Liver (tissue), 9 donors: ENCODE results near the gene WWC2. TPM values are rescaled to one million over a fixed set of nuclear protein-coding genes. Genes with fewer than 3 reads are reported as not detected.

Source experiments
- DNase-seq: peaks from one replicate; pipeline ENCODE4 v3.0.0-alpha.2; 2017; ENCODE audit warnings: low spot score
- H3K27ac ChIP-seq, 2 donors: one replicate each; pipeline ENCODE4 v1.7.0; 2013; ENCODE audit warnings: inconsistent platforms in 2 of 2, low read length in 2 of 2, control low read depth in 1 of 2, low read depth in 1 of 2, mild to moderate bottlenecking in 1 of 2
- H3K27me3 ChIP-seq, 4 donors: one replicate each; pipeline versions ENCODE4 v1.6.1 to v1.7.0; 2013; ENCODE audit warnings: low read length in 3 of 4, inconsistent platforms in 1 of 4, mild to moderate bottlenecking in 1 of 4, moderate library complexity in 1 of 4; ENCODE audit not compliant: control insufficient read depth in 4 of 4, insufficient read depth in 4 of 4
- H3K36me3 ChIP-seq, 4 donors: one replicate each; pipeline versions ENCODE4 v1.6.1 to v1.7.0; 2013; ENCODE audit warnings: low read length in 3 of 4, mild to moderate bottlenecking in 3 of 4, low read depth in 1 of 4, moderate library complexity in 1 of 4; ENCODE audit not compliant: control insufficient read depth in 4 of 4, insufficient read depth in 3 of 4
- H3K4me1 ChIP-seq, 4 donors: one replicate each; pipeline versions ENCODE4 v1.6.1 to v1.7.0; 2013; ENCODE audit warnings: low read length in 3 of 4, mild to moderate bottlenecking in 3 of 4, moderate library complexity in 1 of 4; ENCODE audit not compliant: control insufficient read depth in 4 of 4, insufficient read depth in 4 of 4
- H3K4me3 ChIP-seq, 3 donors: one replicate each; pipeline versions ENCODE4 v1.6.1 to v1.7.0; 2013; ENCODE audit warnings: low read length in 3 of 3, control low read depth in 1 of 3, low read depth in 1 of 3, mild to moderate bottlenecking in 1 of 3
- H3K9ac ChIP-seq, 2 donors: one replicate each; pipeline ENCODE4 v1.7.0; 2013; ENCODE audit warnings: low read length in 2 of 2, mild to moderate bottlenecking in 2 of 2, moderate library complexity in 2 of 2, control low read depth in 1 of 2, low read depth in 1 of 2
- H3K9me3 ChIP-seq, 4 donors: one replicate each; pipeline versions ENCODE4 v1.6.1 to v1.7.0; 2013; ENCODE audit warnings: low read length in 3 of 4; ENCODE audit not compliant: control insufficient read depth in 4 of 4
- EGR1 ChIP-seq, 2 donors: IDR thresholded peaks; 2 replicates each; pipeline ENCODE4 v1.6.1; 2016 to 2018; ENCODE audit warnings: antibody characterized with exemption in 2 of 2, low read depth in 2 of 2
- FOXA1 ChIP-seq: IDR thresholded peaks from 2 replicates; pipeline ENCODE4 v1.6.1; 2016; ENCODE audit warnings: antibody characterized with exemption
- FOXA2 ChIP-seq: IDR thresholded peaks from 2 replicates; pipeline ENCODE4 v1.6.1; 2016; ENCODE audit warnings: antibody characterized with exemption
- GABPA ChIP-seq, 2 donors: IDR thresholded peaks in 1 of 2; conservative IDR thresholded peaks in 1 of 2; 2 replicates each; pipeline ENCODE4 v1.6.1; 2016; ENCODE audit warnings: antibody characterized with exemption in 2 of 2, mild to moderate bottlenecking in 1 of 2, moderate library complexity in 1 of 2
- HNF4A ChIP-seq, 2 donors: conservative IDR thresholded peaks; 2 replicates each; pipeline ENCODE4 v1.6.1; 2016; ENCODE audit warnings: antibody characterized with exemption in 2 of 2, mild to moderate bottlenecking in 2 of 2
- HNF4G ChIP-seq: IDR thresholded peaks from 2 replicates; pipeline ENCODE4 v1.6.1; 2016; ENCODE audit warnings: antibody characterized with exemption
- JUND ChIP-seq, 2 donors: IDR thresholded peaks; 2 replicates each; pipeline ENCODE4 v1.6.1; 2016; ENCODE audit warnings: antibody characterized with exemption in 2 of 2
- NR2F2 ChIP-seq: IDR thresholded peaks from 2 replicates; pipeline ENCODE4 v1.6.1; 2016; ENCODE audit warnings: antibody characterized with exemption
- RAD21 ChIP-seq, 2 donors: IDR thresholded peaks; 2 replicates each; pipeline ENCODE4 v1.6.1; 2016; ENCODE audit warnings: antibody characterized with exemption in 2 of 2, mild to moderate bottlenecking in 2 of 2
- RXRA ChIP-seq, 2 donors: IDR thresholded peaks; 2 replicates each; pipeline ENCODE4 v1.6.1; 2017 to 2018; ENCODE audit warnings: antibody characterized with exemption in 2 of 2, mild to moderate bottlenecking in 1 of 2
- SP1 ChIP-seq: IDR thresholded peaks from 2 replicates; pipeline ENCODE4 v1.6.1; 2018; ENCODE audit warnings: antibody characterized with exemption, mild to moderate bottlenecking
- TAF1 ChIP-seq: conservative IDR thresholded peaks from 2 replicates; pipeline ENCODE4 v1.6.1; 2016; ENCODE audit warnings: antibody characterized with exemption, mild to moderate bottlenecking
- YY1 ChIP-seq: IDR thresholded peaks from 2 replicates; pipeline ENCODE4 v1.6.1; 2016; ENCODE audit warnings: antibody characterized with exemption, mild to moderate bottlenecking
- WGBS: extraction: QIAGEN DNeasy Blood & Tissue Kit; methylation state at CpG from one replicate; pipeline ENCODE4 v1.1.7; 2013; 5-methylcytosine and 5-hydroxymethylcytosine counted together
- polyA plus RNA-seq, 2 donors: library from polyadenylated mRNA; stranded (reverse) in 1 of 2; unstranded in 1 of 2; fragments of 200-250 nt in 1 of 2; fragments of >200 nt in 1 of 2; fragmentation: Nextera tagmentation in 1 of 2; extraction: Ambion mirVana in 1 of 2; gene quantifications; one replicate each; pipeline versions ENCODE4 v1.2.1 to v1.2.3, GENCODE V29; 2013 to 2015
- total RNA-seq, 2 donors: library from RNA; depleted of rRNA; stranded (reverse); fragments of >200 nt; gene quantifications; one replicate each; pipeline ENCODE4 v1.2.3, GENCODE V29; 2014
- TF ChIP-seq, protein P1 (sequence below): IDR thresholded peaks from 2 replicates; pipeline ENCODE4 v1.6.1; 2016; ENCODE audit warnings: antibody characterized with exemption
- TF ChIP-seq, protein P2 (sequence below): IDR thresholded peaks from 2 replicates; pipeline ENCODE4 v1.6.1; 2016; ENCODE audit warnings: antibody characterized with exemption
- TF ChIP-seq, protein P3 (sequence below): fragments of 150-350 bp; IDR thresholded peaks from 2 replicates; pipeline ENCODE4 v1.5.1; 2017; ENCODE audit warnings: improper control_type of control experiment, low read depth, low read length; ENCODE audit not compliant: missing input control
- TF ChIP-seq, protein P4 (sequence below): IDR thresholded peaks from 2 replicates; pipeline ENCODE4 v1.6.1; 2016; ENCODE audit warnings: antibody characterized with exemption
- TF ChIP-seq, protein P5 (sequence below): IDR thresholded peaks from 2 replicates; pipeline ENCODE4 v1.6.1; 2016; ENCODE audit warnings: antibody characterized with exemption, mild to moderate bottlenecking
- donor health status: healthy.
- donor health status: healthy.
- donor health status: healthy.
- donor health status: healthy.
- donor health status: healthy.

The WWC2 gene
- total and polyA plus RNA-seq, 4 donors = 8.6 to 60.1 (median 13.3) TPM

DNA sequence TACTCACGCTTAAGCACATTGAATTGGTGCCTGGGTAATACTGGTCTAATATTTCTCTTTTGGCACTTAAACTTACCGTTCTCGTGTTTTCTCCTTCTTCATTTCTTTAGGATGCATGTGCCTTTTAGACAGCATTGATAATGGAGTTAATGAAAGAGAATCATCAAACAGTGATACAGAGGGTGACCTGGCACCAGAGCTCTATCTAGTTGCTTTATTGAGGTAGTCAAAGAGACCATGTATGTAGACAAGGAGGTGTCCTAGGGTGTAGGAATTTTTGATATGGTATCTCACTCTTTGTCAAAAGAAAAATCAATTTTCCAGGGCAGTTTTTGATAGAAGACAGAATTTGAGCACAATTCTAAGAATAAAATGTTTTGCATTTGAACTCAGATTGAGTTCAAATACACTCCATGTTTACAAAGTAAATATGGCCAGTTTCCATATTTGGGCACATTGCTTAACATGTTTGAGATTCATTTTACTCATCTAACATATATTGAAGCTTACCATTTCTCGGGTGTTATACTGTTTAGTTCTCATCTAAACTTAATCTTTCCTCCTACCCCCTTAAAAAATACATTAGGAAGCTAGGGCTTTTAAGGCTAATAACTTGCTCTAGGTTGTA is 92.0 kb downstream of the WWC2 start:
- Histone ChIP-seq H3K36me3 (peaks cover 0 to 3% (median 0%) of the 10 kb centered on the region in 4 donors), H3K4me3 (peak overlapping the region in 1 of 3 donors; percentile 6), H3K4me1 (peaks cover 0 to 21% (median 16%) of the 10 kb centered on the region in 4 donors), H3K9ac (no peak overlapping the region), H3K27me3 (no peaks in the 10 kb centered on the region), H3K9me3 (no peaks in the 10 kb centered on the region), H3K27ac (peak overlapping the region in 1 of 2 donors; percentile 53)
- whole genome bisulfite sequencing = 39% methylated on average over 4 of the region's 4 CpGs
- TF ChIP-seq, protein P1, sequence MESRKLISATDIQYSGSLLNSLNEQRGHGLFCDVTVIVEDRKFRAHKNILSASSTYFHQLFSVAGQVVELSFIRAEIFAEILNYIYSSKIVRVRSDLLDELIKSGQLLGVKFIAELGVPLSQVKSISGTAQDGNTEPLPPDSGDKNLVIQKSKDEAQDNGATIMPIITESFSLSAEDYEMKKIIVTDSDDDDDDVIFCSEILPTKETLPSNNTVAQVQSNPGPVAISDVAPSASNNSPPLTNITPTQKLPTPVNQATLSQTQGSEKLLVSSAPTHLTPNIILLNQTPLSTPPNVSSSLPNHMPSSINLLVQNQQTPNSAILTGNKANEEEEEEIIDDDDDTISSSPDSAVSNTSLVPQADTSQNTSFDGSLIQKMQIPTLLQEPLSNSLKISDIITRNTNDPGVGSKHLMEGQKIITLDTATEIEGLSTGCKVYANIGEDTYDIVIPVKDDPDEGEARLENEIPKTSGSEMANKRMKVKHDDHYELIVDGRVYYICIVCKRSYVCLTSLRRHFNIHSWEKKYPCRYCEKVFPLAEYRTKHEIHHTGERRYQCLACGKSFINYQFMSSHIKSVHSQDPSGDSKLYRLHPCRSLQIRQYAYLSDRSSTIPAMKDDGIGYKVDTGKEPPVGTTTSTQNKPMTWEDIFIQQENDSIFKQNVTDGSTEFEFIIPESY = no peak
- TF ChIP-seq, protein P2, sequence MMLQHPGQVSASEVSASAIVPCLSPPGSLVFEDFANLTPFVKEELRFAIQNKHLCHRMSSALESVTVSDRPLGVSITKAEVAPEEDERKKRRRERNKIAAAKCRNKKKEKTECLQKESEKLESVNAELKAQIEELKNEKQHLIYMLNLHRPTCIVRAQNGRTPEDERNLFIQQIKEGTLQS = no peak
- peak; percentile 86 for TF ChIP-seq FOXA1
- TF ChIP-seq EGR1 (IDR thresholded peaks at IDR 0.05; ENCODE audit: low read depth in 2 of 2) = no peak
- no peak for TF ChIP-seq GABPA (IDR thresholded peaks at IDR 0.05 in 1 of 2, conservative IDR thresholded peaks at IDR 0.05 in 1 of 2)
- no peak for TF ChIP-seq JUND (IDR thresholded peaks at IDR 0.05)
- TF ChIP-seq RAD21 (IDR thresholded peaks at IDR 0.05) = no peak
- no peak for TF ChIP-seq SP1
- no peak for TF ChIP-seq NR2F2
- no peak for TF ChIP-seq HNF4G
- TF ChIP-seq, protein P3, sequence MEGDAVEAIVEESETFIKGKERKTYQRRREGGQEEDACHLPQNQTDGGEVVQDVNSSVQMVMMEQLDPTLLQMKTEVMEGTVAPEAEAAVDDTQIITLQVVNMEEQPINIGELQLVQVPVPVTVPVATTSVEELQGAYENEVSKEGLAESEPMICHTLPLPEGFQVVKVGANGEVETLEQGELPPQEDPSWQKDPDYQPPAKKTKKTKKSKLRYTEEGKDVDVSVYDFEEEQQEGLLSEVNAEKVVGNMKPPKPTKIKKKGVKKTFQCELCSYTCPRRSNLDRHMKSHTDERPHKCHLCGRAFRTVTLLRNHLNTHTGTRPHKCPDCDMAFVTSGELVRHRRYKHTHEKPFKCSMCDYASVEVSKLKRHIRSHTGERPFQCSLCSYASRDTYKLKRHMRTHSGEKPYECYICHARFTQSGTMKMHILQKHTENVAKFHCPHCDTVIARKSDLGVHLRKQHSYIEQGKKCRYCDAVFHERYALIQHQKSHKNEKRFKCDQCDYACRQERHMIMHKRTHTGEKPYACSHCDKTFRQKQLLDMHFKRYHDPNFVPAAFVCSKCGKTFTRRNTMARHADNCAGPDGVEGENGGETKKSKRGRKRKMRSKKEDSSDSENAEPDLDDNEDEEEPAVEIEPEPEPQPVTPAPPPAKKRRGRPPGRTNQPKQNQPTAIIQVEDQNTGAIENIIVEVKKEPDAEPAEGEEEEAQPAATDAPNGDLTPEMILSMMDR = no peak
- no peak for TF ChIP-seq HNF4A (conservative IDR thresholded peaks at IDR 0.05)
- TF ChIP-seq TAF1 = no peak
- TF ChIP-seq YY1 = peak; percentile 64
- peak; percentile 96 for TF ChIP-seq FOXA2
- TF ChIP-seq RXRA (IDR thresholded peaks at IDR 0.05) = peak; percentile 68 to 75
- TF ChIP-seq, protein P4, sequence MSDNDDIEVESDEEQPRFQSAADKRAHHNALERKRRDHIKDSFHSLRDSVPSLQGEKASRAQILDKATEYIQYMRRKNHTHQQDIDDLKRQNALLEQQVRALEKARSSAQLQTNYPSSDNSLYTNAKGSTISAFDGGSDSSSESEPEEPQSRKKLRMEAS = no peak
- TF ChIP-seq, protein P5, sequence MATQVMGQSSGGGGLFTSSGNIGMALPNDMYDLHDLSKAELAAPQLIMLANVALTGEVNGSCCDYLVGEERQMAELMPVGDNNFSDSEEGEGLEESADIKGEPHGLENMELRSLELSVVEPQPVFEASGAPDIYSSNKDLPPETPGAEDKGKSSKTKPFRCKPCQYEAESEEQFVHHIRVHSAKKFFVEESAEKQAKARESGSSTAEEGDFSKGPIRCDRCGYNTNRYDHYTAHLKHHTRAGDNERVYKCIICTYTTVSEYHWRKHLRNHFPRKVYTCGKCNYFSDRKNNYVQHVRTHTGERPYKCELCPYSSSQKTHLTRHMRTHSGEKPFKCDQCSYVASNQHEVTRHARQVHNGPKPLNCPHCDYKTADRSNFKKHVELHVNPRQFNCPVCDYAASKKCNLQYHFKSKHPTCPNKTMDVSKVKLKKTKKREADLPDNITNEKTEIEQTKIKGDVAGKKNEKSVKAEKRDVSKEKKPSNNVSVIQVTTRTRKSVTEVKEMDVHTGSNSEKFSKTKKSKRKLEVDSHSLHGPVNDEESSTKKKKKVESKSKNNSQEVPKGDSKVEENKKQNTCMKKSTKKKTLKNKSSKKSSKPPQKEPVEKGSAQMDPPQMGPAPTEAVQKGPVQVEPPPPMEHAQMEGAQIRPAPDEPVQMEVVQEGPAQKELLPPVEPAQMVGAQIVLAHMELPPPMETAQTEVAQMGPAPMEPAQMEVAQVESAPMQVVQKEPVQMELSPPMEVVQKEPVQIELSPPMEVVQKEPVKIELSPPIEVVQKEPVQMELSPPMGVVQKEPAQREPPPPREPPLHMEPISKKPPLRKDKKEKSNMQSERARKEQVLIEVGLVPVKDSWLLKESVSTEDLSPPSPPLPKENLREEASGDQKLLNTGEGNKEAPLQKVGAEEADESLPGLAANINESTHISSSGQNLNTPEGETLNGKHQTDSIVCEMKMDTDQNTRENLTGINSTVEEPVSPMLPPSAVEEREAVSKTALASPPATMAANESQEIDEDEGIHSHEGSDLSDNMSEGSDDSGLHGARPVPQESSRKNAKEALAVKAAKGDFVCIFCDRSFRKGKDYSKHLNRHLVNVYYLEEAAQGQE = no peak
- DNase-seq = no peak
